ENCODE measurements around the gene TPRG1.

DNA sequence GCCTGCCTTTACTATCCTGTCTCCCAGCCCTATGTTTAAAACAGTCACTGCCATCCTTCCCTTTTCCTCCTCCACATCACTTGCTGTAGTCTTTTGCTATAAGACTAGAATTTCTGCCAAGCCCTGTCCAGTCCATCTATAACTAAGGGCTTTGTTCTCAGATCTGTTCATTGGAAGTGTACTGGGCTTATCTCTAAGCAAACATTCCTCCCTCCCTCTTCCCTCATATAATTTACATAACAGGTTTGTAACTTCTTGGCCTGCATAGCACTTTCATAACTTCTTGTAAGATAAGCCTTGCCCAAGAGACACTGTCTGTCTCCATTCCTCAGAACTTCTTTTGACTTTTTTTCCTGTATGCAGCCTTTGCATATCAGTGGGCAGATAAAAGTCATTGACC lies 16.7 kb downstream of the TPRG1 start:
- TF ChIP-seq, protein P1, sequence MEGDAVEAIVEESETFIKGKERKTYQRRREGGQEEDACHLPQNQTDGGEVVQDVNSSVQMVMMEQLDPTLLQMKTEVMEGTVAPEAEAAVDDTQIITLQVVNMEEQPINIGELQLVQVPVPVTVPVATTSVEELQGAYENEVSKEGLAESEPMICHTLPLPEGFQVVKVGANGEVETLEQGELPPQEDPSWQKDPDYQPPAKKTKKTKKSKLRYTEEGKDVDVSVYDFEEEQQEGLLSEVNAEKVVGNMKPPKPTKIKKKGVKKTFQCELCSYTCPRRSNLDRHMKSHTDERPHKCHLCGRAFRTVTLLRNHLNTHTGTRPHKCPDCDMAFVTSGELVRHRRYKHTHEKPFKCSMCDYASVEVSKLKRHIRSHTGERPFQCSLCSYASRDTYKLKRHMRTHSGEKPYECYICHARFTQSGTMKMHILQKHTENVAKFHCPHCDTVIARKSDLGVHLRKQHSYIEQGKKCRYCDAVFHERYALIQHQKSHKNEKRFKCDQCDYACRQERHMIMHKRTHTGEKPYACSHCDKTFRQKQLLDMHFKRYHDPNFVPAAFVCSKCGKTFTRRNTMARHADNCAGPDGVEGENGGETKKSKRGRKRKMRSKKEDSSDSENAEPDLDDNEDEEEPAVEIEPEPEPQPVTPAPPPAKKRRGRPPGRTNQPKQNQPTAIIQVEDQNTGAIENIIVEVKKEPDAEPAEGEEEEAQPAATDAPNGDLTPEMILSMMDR (IDR thresholded peaks at IDR 0.05; ENCODE audit: low read depth, low read length, missing input control) = no peak
- TF ChIP-seq JUND (IDR thresholded peaks at IDR 0.05) = no peak

Data from liver (tissue), 3 donors.